ENCODE data around the gene GRK7. TPM values are rescaled to one million over a fixed set of nuclear protein-coding genes. Genes with fewer than 3 reads are reported as not detected.

GRK7 gene
- total and polyA plus RNA-seq, 9 of the 15 experiments (the other 6 are each of a cell fraction or from before 2014, with no cell fraction given) = 0.01 to 0.08 (median 0.04) TPM; not detected in 3

DNA sequence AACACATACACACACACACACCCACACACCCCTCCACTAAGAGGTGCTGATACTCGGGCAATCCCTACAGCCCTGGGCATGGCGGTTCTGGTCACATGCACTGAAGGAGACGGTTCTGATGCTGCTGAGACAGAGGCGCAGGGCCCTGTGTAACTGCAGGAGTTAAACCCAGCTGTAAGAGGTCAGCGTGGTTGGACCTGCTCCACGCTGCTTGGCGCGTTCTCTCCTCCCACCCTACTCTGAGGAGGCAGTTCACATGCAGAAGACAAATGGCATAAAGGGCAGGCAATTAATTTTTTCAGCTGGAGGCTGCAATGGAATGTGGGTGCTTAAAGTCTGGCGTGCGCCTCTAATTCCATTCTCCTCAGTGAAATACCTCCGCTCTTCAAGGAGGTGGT is 35.2 kb downstream of the GRK7 start:
- H3K9me1 ChIP-seq (ENCODE audit: control insufficient read depth, insufficient read depth, low read length) = no peaks in the 10 kb centered on the region
- no peaks in the 10 kb centered on the region; the same call in 1 of the 2 replicates for H3K9me3 ChIP-seq (replicated peaks; ENCODE audit: control insufficient read depth, insufficient read depth, low read depth, low read length)
- no peaks in the 10 kb centered on the region for H3K36me3 ChIP-seq (ENCODE audit: control insufficient read depth, insufficient read depth, low read length)
- no peak overlapping the region for H3K27ac ChIP-seq (ENCODE audit: extremely low read depth, low read depth, low read length)
- H3K79me2 ChIP-seq (ENCODE audit: control insufficient read depth, insufficient read depth, low read length) = no peaks in the 10 kb centered on the region
- CTCF ChIA-PET (ENCODE audit: low intra/inter-chr PET ratio) = no interaction called here
- no peaks in the 10 kb centered on the region for H4K20me1 ChIP-seq (replicated peaks; ENCODE audit: control insufficient read depth, insufficient read depth, low read length)
- no peak overlapping the region for H3K9ac ChIP-seq (ENCODE audit: insufficient read depth in 1 of 2, low read depth in 2 of 2, low read length in 2 of 2)
- in situ Hi-C loops (cut with MboI) (no loop called here), intact Hi-C loops (cut with micrococcal nuclease) (no loop called here)
- no peak overlapping the region for H3K4me3 ChIP-seq
- DNase-seq (ENCODE audit: extremely low read depth in 1 of 4, low spot score in 3 of 4) = no peak
- H3K4me2 ChIP-seq (ENCODE audit: insufficient read depth, low read length) = no peak overlapping the region
- H3K27me3 ChIP-seq (ENCODE audit: control insufficient read depth in 2 of 2, insufficient read depth in 2 of 2, low read length in 2 of 2) = no peaks in the 10 kb centered on the region
- WGBS (ENCODE audit: insufficient coverage, low coverage, missing lambda C conversion rate) = 62% methylated on average over 11 of the region's 11 CpGs
- FAIRE-seq = no peak
- TF ChIP-seq MECOM (CRISPR knock-in tag; IDR thresholded peaks at IDR 0.05) = no peak
- TF ChIP-seq NFXL1 (CRISPR knock-in tag; IDR thresholded peaks at IDR 0.05) = no peak
- TF ChIP-seq ZKSCAN1 (IDR thresholded peaks at IDR 0.05; ENCODE audit: low read depth, low read length) = no peak
- no peak for TF ChIP-seq DIDO1 (tag; IDR thresholded peaks at IDR 0.05; ENCODE audit: low read depth)
- no peak for TF ChIP-seq JUND (IDR thresholded peaks at IDR 0.05; ENCODE audit: borderline replicate concordance, low read depth, low read length)
- no peak for TF ChIP-seq JUND (tag; IDR thresholded peaks at IDR 0.05; ENCODE audit: borderline replicate concordance, low read depth, low read length)
- TF ChIP-seq, protein P1, sequence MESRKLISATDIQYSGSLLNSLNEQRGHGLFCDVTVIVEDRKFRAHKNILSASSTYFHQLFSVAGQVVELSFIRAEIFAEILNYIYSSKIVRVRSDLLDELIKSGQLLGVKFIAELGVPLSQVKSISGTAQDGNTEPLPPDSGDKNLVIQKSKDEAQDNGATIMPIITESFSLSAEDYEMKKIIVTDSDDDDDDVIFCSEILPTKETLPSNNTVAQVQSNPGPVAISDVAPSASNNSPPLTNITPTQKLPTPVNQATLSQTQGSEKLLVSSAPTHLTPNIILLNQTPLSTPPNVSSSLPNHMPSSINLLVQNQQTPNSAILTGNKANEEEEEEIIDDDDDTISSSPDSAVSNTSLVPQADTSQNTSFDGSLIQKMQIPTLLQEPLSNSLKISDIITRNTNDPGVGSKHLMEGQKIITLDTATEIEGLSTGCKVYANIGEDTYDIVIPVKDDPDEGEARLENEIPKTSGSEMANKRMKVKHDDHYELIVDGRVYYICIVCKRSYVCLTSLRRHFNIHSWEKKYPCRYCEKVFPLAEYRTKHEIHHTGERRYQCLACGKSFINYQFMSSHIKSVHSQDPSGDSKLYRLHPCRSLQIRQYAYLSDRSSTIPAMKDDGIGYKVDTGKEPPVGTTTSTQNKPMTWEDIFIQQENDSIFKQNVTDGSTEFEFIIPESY (CRISPR knock-in tag; IDR thresholded peaks at IDR 0.05) = peak; percentile 72; the same call in 1 of the 2 replicates
- no peak for TF ChIP-seq ADNP (tag; IDR thresholded peaks at IDR 0.05)
- peak; percentile 50; the same call in 1 of the 2 replicates for TF ChIP-seq TFAP4 (CRISPR knock-in tag; IDR thresholded peaks at IDR 0.05; ENCODE audit: borderline replicate concordance)
- TF ChIP-seq ZNF274 (IDR thresholded peaks at IDR 0.05; ENCODE audit: borderline replicate concordance, low read depth, low read length) = no peak
- no peak for TF ChIP-seq SNAPC5 (CRISPR knock-in tag; IDR thresholded peaks at IDR 0.05)
- TF ChIP-seq SP1 (CRISPR knock-in tag; IDR thresholded peaks at IDR 0.05) = no peak
- no peak for TF ChIP-seq ZNF583 (CRISPR knock-in tag; IDR thresholded peaks at IDR 0.05)
- TF ChIP-seq FOXM1 (IDR thresholded peaks at IDR 0.05; ENCODE audit: low read depth) = no peak
- TF ChIP-seq FOXM1 (CRISPR knock-in tag; IDR thresholded peaks at IDR 0.05; ENCODE audit: low read depth) = no peak
- ATAC-seq = no peak
- peak overlapping the region; percentile 55 for H2AFZ ChIP-seq (ENCODE audit: low read depth, low read length)
- H3K4me1 ChIP-seq (replicated peaks in 1 of 2; ENCODE audit: control insufficient read depth in 2 of 2, insufficient read depth in 2 of 2, low read length in 2 of 2) = peaks cover 15 to 20% of the 10 kb centered on the region in 2 experiments; a peak in 4 of 5 replicates
- POLR2A ChIA-PET = interaction anchor here (0.6 kb wide), 2 partner anchors 16 to 77 kb away, joined by 3 read pairs; no protein-coding TSS in a partner anchor
- BruUV-seq (replicated peaks) = no TSS peak

Measured in K562 (cell line).